Panc1 (cell line): Measurements from ENCODE around the gene UCHL3. TPM values are rescaled to one million over a fixed set of nuclear protein-coding genes. Genes with fewer than 3 reads are reported as not detected.

Experiments
- ATAC-seq: fragments of 200-7000 bp; cut with Tn5 transposase; 2 replicates; pipeline ENCODE4 v1.9.1; 2020; ENCODE audit warnings: mild to moderate bottlenecking, moderate library complexity
- BruUV-seq: library from RNA; stranded (reverse); fragments of 400-500 nt; replicated peaks from 2 replicates; lab custom pipeline; 2021; lab: Mats Ljungman, UMichigan
- CTCF ChIA-PET: fragments of 300-600 bp; sonication (Branson Sonifier 250); formaldehyde crosslinking; loops from one replicate; lab custom pipeline; 2022; ENCODE audit warnings: antibody characterized with exemption; lab: Charles Lee
- POLR2A ChIA-PET: fragments of 300-600 bp; sonication (Branson Sonifier 250); formaldehyde crosslinking; loops from one replicate; lab custom pipeline; 2022; ENCODE audit warnings: antibody characterized with exemption; lab: Charles Lee
- DNase-seq: peaks from one replicate; pipeline ENCODE4 v3.0.0-alpha.2; 2010; ENCODE audit warnings: low read depth, low spot score
- H3K27ac ChIP-seq: 2 replicates; pipeline ENCODE4 v1.5.1; 2011; ENCODE audit warnings: mild to moderate bottlenecking, low read length, inconsistent platforms
- H3K27me3 ChIP-seq: fragments of 200-500 bp; sonication (Bioruptor generic); 2 replicates; pipeline ENCODE4 v1.6.0; 2014; ENCODE audit warnings: low read length, inconsistent platforms; ENCODE audit not compliant: control insufficient read depth, insufficient read depth
- H3K36me3 ChIP-seq: fragments of 200-500 bp; sonication (Bioruptor generic); 2 replicates; pipeline ENCODE4 v1.5.1; 2014; ENCODE audit warnings: inconsistent platforms, mild to moderate bottlenecking, low read length, moderate library complexity; ENCODE audit not compliant: control insufficient read depth, insufficient read depth
- H3K4me1 ChIP-seq: 2 replicates; pipeline ENCODE4 v1.5.1; 2011; ENCODE audit warnings: inconsistent platforms, mild to moderate bottlenecking, low read length, moderate library complexity; ENCODE audit not compliant: control insufficient read depth, insufficient read depth
- H3K4me3 ChIP-seq, 2 experiments: 2 replicates each; pipeline ENCODE4 v1.5.1; 2011 to 2012; ENCODE audit warnings: low read depth in 2 of 2, low read length in 2 of 2, mild to moderate bottlenecking in 2 of 2, inconsistent platforms in 1 of 2, moderate library complexity in 1 of 2
- H3K9me3 ChIP-seq: fragments of 200-500 bp; sonication (Bioruptor generic); 2 replicates; pipeline ENCODE4 v1.5.1; 2014; ENCODE audit warnings: low read depth, mild to moderate bottlenecking, inconsistent platforms, low read length, moderate library complexity; ENCODE audit not compliant: control insufficient read depth, insufficient read depth
- POLR2AphosphoS5 ChIP-seq: IDR thresholded peaks from 2 replicates; pipeline ENCODE4 v1.6.1; 2012; ENCODE audit warnings: mild to moderate bottlenecking, low read depth, low read length, moderate library complexity
- SIN3A ChIP-seq: IDR thresholded peaks from 2 replicates; pipeline ENCODE4 v1.6.1; 2012; ENCODE audit warnings: low read depth, mild to moderate bottlenecking, low read length, moderate library complexity, borderline replicate concordance; ENCODE audit not compliant: insufficient read depth
- TCF7L2 ChIP-seq: IDR thresholded peaks from 2 replicates; pipeline ENCODE4 v1.6.1; 2011; ENCODE audit warnings: mild to moderate bottlenecking, low read depth, low read length, inconsistent platforms
- in situ Hi-C: cut with HindIII; loops from 2 replicates; pipeline ENCODE4 v1.10.0; 2016; ENCODE audit warnings: low sequenced_read_pairs, low pct_unique_long_range_greater_than_20kb
- intact Hi-C: fragments of 100-400 bp; cut with micrococcal nuclease; formaldehyde crosslinking; loops from one replicate; pipeline ENCODE4 v1.10.0; 2022; ENCODE audit not compliant: unreplicated experiment
- total RNA-seq: library from RNA; stranded (reverse); gene quantifications from one replicate; pipeline ENCODE4 v1.2.1, GENCODE V29; 2021; ENCODE audit not compliant: unreplicated experiment
- TF ChIP-seq, protein P1 (sequence below), 2 experiments: IDR thresholded peaks; 2 replicates each; pipeline ENCODE4 v1.6.1; 2011 to 2012; ENCODE audit warnings: low read depth in 2 of 2, control low read depth in 1 of 2, low read length in 1 of 2, mild to moderate bottlenecking in 1 of 2, moderate library complexity in 1 of 2; ENCODE audit not compliant: insufficient read depth in 1 of 2
- TF ChIP-seq, protein P2 (sequence below): fragments of 450-650 bp; IDR thresholded peaks from 2 replicates; pipeline ENCODE4 v1.5.1; 2017; ENCODE audit warnings: mild to moderate bottlenecking

UCHL3 gene
- total RNA-seq, 1 experiment from 2014 or later = 29.3 TPM

DNA sequence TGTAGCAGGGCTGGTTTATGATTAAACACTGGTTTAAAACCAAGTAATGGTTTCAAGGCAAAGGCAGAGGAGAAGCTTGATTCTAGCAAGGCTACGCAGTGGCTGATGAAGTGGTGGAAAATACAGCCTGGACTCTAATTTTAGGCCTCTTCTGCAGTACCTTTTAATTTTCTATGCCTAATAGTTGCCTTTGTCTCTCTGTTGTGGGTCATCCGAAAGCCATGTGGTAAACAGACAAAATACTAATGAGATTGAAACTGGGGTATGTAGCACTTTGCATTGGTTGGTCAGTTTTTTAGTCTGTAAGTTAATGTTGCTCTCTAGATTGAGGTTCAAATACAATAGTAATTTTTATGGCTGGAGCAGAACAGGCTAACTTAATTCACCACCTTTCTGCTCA is 89.9 kb downstream of the UCHL3 start:
- Histone ChIP-seq H3K27ac (no peak overlapping the region), H3K4me1 (no peaks in the 10 kb centered on the region; the same call in 1 of the 2 replicates), H3K27me3 (no peaks in the 10 kb centered on the region), H3K36me3 (no peaks in the 10 kb centered on the region), H3K9me3 (no peaks in the 10 kb centered on the region), H3K4me3 (peak overlapping the region in 1 of 2 experiments; percentile 8; a peak in 1 of 4 replicates)
- in situ Hi-C loops (no loop called here), intact Hi-C loops (no loop called here)
- POLR2A ChIA-PET = no interaction called here
- no peak for TF ChIP-seq TCF7L2
- TF ChIP-seq, protein P1, sequence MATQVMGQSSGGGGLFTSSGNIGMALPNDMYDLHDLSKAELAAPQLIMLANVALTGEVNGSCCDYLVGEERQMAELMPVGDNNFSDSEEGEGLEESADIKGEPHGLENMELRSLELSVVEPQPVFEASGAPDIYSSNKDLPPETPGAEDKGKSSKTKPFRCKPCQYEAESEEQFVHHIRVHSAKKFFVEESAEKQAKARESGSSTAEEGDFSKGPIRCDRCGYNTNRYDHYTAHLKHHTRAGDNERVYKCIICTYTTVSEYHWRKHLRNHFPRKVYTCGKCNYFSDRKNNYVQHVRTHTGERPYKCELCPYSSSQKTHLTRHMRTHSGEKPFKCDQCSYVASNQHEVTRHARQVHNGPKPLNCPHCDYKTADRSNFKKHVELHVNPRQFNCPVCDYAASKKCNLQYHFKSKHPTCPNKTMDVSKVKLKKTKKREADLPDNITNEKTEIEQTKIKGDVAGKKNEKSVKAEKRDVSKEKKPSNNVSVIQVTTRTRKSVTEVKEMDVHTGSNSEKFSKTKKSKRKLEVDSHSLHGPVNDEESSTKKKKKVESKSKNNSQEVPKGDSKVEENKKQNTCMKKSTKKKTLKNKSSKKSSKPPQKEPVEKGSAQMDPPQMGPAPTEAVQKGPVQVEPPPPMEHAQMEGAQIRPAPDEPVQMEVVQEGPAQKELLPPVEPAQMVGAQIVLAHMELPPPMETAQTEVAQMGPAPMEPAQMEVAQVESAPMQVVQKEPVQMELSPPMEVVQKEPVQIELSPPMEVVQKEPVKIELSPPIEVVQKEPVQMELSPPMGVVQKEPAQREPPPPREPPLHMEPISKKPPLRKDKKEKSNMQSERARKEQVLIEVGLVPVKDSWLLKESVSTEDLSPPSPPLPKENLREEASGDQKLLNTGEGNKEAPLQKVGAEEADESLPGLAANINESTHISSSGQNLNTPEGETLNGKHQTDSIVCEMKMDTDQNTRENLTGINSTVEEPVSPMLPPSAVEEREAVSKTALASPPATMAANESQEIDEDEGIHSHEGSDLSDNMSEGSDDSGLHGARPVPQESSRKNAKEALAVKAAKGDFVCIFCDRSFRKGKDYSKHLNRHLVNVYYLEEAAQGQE (IDR thresholded peaks at IDR 0.05; ENCODE audit: insufficient read depth in 1 of 2, low read depth in 2 of 2, low read length in 1 of 2) = no peak
- TF ChIP-seq, protein P2, sequence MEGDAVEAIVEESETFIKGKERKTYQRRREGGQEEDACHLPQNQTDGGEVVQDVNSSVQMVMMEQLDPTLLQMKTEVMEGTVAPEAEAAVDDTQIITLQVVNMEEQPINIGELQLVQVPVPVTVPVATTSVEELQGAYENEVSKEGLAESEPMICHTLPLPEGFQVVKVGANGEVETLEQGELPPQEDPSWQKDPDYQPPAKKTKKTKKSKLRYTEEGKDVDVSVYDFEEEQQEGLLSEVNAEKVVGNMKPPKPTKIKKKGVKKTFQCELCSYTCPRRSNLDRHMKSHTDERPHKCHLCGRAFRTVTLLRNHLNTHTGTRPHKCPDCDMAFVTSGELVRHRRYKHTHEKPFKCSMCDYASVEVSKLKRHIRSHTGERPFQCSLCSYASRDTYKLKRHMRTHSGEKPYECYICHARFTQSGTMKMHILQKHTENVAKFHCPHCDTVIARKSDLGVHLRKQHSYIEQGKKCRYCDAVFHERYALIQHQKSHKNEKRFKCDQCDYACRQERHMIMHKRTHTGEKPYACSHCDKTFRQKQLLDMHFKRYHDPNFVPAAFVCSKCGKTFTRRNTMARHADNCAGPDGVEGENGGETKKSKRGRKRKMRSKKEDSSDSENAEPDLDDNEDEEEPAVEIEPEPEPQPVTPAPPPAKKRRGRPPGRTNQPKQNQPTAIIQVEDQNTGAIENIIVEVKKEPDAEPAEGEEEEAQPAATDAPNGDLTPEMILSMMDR = no peak
- no peak for TF ChIP-seq SIN3A
- TF ChIP-seq POLR2AphosphoS5 = no peak
- CTCF ChIA-PET = no interaction called here
- no TSS peak for BruUV-seq
- no peak for DNase-seq
- ATAC-seq = no peak

DNA sequence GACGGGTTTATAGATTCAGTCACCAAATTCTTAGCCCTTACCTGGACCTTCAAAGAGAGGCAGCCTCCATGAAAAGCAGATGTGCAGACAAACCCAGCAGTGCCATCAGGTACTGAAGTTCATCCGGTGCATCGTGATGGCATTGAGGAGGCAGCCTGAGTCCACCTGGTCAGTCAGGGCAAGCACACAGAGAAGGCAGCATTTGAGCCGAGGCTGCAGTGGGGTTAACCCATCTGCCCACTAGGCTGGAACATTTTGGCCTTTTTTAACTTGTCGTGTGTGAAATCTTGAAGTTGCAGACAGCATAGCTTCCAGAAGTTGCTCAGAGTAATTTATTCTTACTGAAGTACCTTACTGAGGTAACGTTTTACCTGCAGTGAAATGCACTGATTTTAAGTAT is 91.4 kb downstream of the UCHL3 start:
- BruUV-seq = no TSS peak
- ATAC-seq (no peak), DNase-seq (no peak)
- TF ChIP-seq POLR2AphosphoS5 = no peak
- TF ChIP-seq, protein P1 (IDR thresholded peaks at IDR 0.05; ENCODE audit: insufficient read depth in 1 of 2, low read depth in 2 of 2, low read length in 1 of 2) = no peak
- TF ChIP-seq TCF7L2 = no peak
- TF ChIP-seq, protein P2 = no peak
- no peak for TF ChIP-seq SIN3A
- H3K4me1 ChIP-seq = no peaks in the 10 kb centered on the region; the same call in 1 of the 2 replicates
- no peaks in the 10 kb centered on the region for H3K27me3 ChIP-seq
- POLR2A ChIA-PET = no interaction called here
- H3K9me3 ChIP-seq = no peaks in the 10 kb centered on the region
- intact Hi-C loops = no loop called here
- CTCF ChIA-PET = no interaction called here
- no peak overlapping the region for H3K4me3 ChIP-seq
- in situ Hi-C loops = no loop called here
- H3K27ac ChIP-seq = no peak overlapping the region
- H3K36me3 ChIP-seq = no peaks in the 10 kb centered on the region
